ENCODE results near the gene PPP1R9A. TPM values are rescaled to one million over a fixed set of nuclear protein-coding genes. Genes with fewer than 3 reads are reported as not detected.

The PPP1R9A gene
- total RNA-seq, 1 experiment from 2014 or later = 6.3 TPM

DNA sequence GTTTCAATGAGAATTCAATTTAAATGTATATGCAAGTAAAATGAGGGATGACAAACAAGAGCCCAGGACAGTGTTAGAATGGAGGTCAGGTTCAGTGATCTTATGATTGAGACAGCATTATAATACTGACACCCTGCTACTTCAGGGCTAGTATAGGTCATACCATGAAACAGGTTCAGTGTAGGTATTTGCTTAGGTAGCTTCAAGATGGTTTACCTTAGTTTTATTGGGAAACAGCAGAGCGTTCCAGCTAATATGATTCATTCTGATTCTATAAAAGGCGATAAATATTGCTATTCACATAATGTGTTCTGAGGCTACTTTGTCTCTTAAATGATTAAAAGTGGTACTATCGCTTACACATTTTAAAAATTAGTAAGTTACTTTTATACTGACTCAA is 203.3 kb downstream of the PPP1R9A start:
- ChIA-PET CTCF (no interaction called here), POLR2A (interaction anchor here (0.5 kb wide), 1 partner anchor 39 kb away, joined by 3 read pairs; no protein-coding TSS in a partner anchor)
- H3K27ac Mint-ChIP-seq (ENCODE audit: low read depth, unreplicated experiment) = no peak overlapping the region
- no peaks in the 10 kb centered on the region for H3K4me1 Mint-ChIP-seq (ENCODE audit: insufficient read depth, unreplicated experiment)
- TF ChIP-seq, protein P1, sequence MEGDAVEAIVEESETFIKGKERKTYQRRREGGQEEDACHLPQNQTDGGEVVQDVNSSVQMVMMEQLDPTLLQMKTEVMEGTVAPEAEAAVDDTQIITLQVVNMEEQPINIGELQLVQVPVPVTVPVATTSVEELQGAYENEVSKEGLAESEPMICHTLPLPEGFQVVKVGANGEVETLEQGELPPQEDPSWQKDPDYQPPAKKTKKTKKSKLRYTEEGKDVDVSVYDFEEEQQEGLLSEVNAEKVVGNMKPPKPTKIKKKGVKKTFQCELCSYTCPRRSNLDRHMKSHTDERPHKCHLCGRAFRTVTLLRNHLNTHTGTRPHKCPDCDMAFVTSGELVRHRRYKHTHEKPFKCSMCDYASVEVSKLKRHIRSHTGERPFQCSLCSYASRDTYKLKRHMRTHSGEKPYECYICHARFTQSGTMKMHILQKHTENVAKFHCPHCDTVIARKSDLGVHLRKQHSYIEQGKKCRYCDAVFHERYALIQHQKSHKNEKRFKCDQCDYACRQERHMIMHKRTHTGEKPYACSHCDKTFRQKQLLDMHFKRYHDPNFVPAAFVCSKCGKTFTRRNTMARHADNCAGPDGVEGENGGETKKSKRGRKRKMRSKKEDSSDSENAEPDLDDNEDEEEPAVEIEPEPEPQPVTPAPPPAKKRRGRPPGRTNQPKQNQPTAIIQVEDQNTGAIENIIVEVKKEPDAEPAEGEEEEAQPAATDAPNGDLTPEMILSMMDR (IDR thresholded peaks at IDR 0.05; ENCODE audit: unreplicated experiment) = no peak
- BruUV-seq (replicated peaks) = no TSS peak
- intact Hi-C loops (cut with micrococcal nuclease) = no loop called here
- H3K4me3 Mint-ChIP-seq (ENCODE audit: unreplicated experiment) = no peak overlapping the region
- H3K36me3 Mint-ChIP-seq (ENCODE audit: insufficient read depth, unreplicated experiment) = no peaks in the 10 kb centered on the region
- DNase-seq (ENCODE audit: unreplicated experiment) = no peak
- H3K9me3 Mint-ChIP-seq (ENCODE audit: unreplicated experiment) = no peaks in the 10 kb centered on the region
- peaks cover 24% of the 10 kb centered on the region for H3K27me3 Mint-ChIP-seq (ENCODE audit: insufficient read depth, unreplicated experiment)

DNA sequence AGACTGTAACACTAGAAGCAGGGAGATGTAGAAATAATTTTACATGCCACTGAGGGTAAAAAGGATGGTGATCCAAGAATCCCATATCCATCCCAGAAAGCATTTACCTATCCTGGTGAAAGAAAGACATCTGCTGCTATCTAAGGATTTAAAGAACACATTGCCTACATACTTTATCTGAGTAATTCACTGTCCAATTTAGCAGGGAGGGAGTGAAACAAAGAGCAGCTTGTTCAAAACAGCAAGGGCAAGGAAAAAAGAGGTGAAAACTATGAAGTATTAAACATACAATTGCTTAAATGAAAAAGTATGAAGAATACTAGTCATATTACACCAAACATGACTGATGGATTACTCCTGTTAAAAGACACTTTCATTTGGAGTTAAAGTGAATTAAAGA is 206.2 kb downstream of the PPP1R9A start:
- intact Hi-C loops (cut with micrococcal nuclease) = no loop called here
- DNase-seq (ENCODE audit: unreplicated experiment) = no peak
- ChIA-PET POLR2A (interaction anchor here (1.7 kb wide), 1 partner anchor 9 kb away, joined by 3 read pairs; no protein-coding TSS in a partner anchor), CTCF (no interaction called here)
- no peak overlapping the region for H3K4me3 Mint-ChIP-seq (ENCODE audit: unreplicated experiment)
- TF ChIP-seq, protein P1 (IDR thresholded peaks at IDR 0.05; ENCODE audit: unreplicated experiment) = no peak
- no TSS peak for BruUV-seq (replicated peaks)
- H3K27ac Mint-ChIP-seq (ENCODE audit: low read depth, unreplicated experiment) = no peak overlapping the region
- H3K36me3 Mint-ChIP-seq (ENCODE audit: insufficient read depth, unreplicated experiment) = no peaks in the 10 kb centered on the region
- no peaks in the 10 kb centered on the region for H3K9me3 Mint-ChIP-seq (ENCODE audit: unreplicated experiment)
- no peaks in the 10 kb centered on the region for H3K4me1 Mint-ChIP-seq (ENCODE audit: insufficient read depth, unreplicated experiment)
- peaks cover 24% of the 10 kb centered on the region for H3K27me3 Mint-ChIP-seq (ENCODE audit: insufficient read depth, unreplicated experiment)

DNA sequence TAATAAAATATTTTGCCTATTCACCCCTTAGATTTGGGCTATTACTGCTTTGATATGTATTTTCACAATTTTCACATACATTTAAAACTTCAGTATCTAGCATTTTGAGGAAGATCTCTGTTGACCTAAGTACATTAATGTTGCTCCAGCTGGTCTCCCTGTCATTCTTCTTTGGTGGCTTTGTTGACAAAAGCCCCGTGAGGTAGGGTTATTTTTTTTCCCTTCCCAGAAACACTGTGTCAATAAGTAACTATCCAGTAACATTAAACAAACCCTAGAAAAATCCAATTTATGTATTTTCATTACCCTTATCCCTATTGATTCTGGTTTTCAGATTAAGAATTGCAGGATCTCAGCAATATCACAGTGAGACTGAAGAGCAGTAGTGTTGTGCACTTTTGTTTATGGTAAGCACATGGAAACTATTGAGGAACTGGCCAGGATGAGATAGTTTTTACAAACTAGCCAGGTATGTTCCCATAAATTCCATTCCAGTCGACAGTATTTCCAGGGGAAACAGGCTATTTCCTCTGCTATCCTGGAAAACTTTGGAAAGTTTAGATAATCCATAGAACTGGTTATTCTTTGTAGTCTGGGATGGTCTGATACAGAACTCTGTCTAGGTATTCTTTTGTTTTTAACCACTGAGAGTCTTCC is 218.8 kb downstream of the PPP1R9A start:
- no peak for DNase-seq (ENCODE audit: unreplicated experiment)
- intact Hi-C loops (cut with micrococcal nuclease) = no loop called here
- POLR2A ChIA-PET = interaction anchor here (0.7 kb wide), 1 partner anchor 45 kb away, joined by 3 read pairs; no protein-coding TSS in a partner anchor
- peaks cover 20% of the 10 kb centered on the region for H3K27me3 Mint-ChIP-seq (ENCODE audit: insufficient read depth, unreplicated experiment)
- no peak overlapping the region for H3K4me3 Mint-ChIP-seq (ENCODE audit: unreplicated experiment)
- H3K4me1 Mint-ChIP-seq (ENCODE audit: insufficient read depth, unreplicated experiment) = no peaks in the 10 kb centered on the region
- TF ChIP-seq, protein P1 (IDR thresholded peaks at IDR 0.05; ENCODE audit: unreplicated experiment) = no peak
- CTCF ChIA-PET = no interaction called here
- H3K27ac Mint-ChIP-seq (ENCODE audit: low read depth, unreplicated experiment) = no peak overlapping the region
- H3K36me3 Mint-ChIP-seq (ENCODE audit: insufficient read depth, unreplicated experiment) = no peaks in the 10 kb centered on the region
- no TSS peak for BruUV-seq (replicated peaks)
- peaks cover 5% of the 10 kb centered on the region for H3K9me3 Mint-ChIP-seq (ENCODE audit: unreplicated experiment)

DNA sequence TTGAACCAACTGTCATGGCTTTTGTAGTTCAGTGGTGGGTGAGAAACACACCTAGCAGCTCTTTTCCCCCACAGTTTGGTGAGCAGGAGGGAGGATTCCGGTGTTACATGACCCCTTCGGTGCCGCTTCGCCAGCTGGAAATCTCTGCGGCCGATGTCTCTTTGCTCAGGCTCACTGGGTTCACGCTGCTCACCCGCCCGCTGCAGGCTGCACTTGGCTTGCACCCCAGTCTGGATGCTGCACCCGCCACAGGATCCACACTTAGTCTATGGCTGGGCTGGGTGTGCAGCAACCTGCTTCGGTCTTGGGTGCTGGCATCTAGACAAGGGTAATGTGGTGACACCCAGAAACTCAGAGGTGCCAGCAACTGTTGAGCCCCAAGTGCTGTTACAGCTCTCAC is 225.1 kb downstream of the PPP1R9A start:
- ChIA-PET CTCF (interaction anchor here (0.6 kb wide), 1 partner anchor 290 kb away, joined by 3 read pairs; no protein-coding TSS in a partner anchor), POLR2A (interaction anchor here (1.3 kb wide), 1 partner anchor 13 kb away, joined by 5 read pairs; no protein-coding TSS in a partner anchor)
- intact Hi-C loops (cut with micrococcal nuclease) = no loop called here
- TF ChIP-seq, protein P1 (IDR thresholded peaks at IDR 0.05; ENCODE audit: unreplicated experiment) = no peak
- Mint-ChIP-seq H3K27me3 (ENCODE audit: insufficient read depth, unreplicated experiment) (peaks cover under 1% of the 10 kb centered on the region), H3K4me3 (ENCODE audit: unreplicated experiment) (no peak overlapping the region), H3K36me3 (ENCODE audit: insufficient read depth, unreplicated experiment) (no peaks in the 10 kb centered on the region), H3K9me3 (ENCODE audit: unreplicated experiment) (peaks cover 5% of the 10 kb centered on the region), H3K4me1 (ENCODE audit: insufficient read depth, unreplicated experiment) (no peaks in the 10 kb centered on the region), H3K27ac (ENCODE audit: low read depth, unreplicated experiment) (no peak overlapping the region)
- DNase-seq (ENCODE audit: unreplicated experiment) = no peak
- BruUV-seq (replicated peaks) = no TSS peak
